OCI-M2 (cell line): Measurements from ENCODE around the gene DGKB.

Experiments
- DNase-seq: peaks from one replicate; lab custom pipeline; 2025; ENCODE audit not compliant: unreplicated experiment; lab: John Stamatoyannopoulos, UW

The DGKB gene

GRCh38 chr7:14825912-14826311, 76.6 kb downstream of the DGKB start:
- DNase-seq: no peak

GRCh38 chr7:14822481-14822854, 80.1 kb downstream of the DGKB start:
- no peak for DNase-seq

GRCh38 chr7:14821757-14822480, 80.6 kb downstream of the DGKB start:
- no peak for DNase-seq

- no peak for DNase-seq
These were observed 83.7 kb downstream of the DGKB start for GRCh38 chr7:14818871-14819270.

GRCh38 chr7:14817829-14818614, 84.5 kb downstream of the DGKB start:
- no peak for DNase-seq

- DNase-seq: no peak
These were observed 95.0 kb downstream of the DGKB start for GRCh38 chr7:14807507-14807906.

- DNase-seq: no peak
These were observed 95.7 kb downstream of the DGKB start for GRCh38 chr7:14806891-14807290.

GRCh38 chr7:14805105-14805719, 97.3 kb downstream of the DGKB start:
- no peak for DNase-seq

GRCh38 chr7:14800664-14801063, 101.9 kb downstream of the DGKB start:
- DNase-seq: no peak

- DNase-seq: no peak
These were observed 109.4 kb downstream of the DGKB start for GRCh38 chr7:14793151-14793550.

- DNase-seq: no peak
These were observed 115.0 kb downstream of the DGKB start for GRCh38 chr7:14787551-14787950.

GRCh38 chr7:14786314-14786895, 116.1 kb downstream of the DGKB start:
- no peak for DNase-seq

GRCh38 chr7:14777806-14778205, 124.7 kb downstream of the DGKB start:
- no peak for DNase-seq

GRCh38 chr7:14776266-14776665, 126.3 kb downstream of the DGKB start:
- DNase-seq: no peak

GRCh38 chr7:14773729-14774271, 128.8 kb downstream of the DGKB start:
- DNase-seq: no peak

GRCh38 chr7:14770614-14771013, 131.9 kb downstream of the DGKB start:
- no peak for DNase-seq

- no peak for DNase-seq
These were observed 133.3 kb downstream of the DGKB start for GRCh38 chr7:14769261-14769660.

- DNase-seq: no peak
These were observed 134.7 kb downstream of the DGKB start for GRCh38 chr7:14767716-14768425.

- no peak for DNase-seq
These were observed 135.8 kb downstream of the DGKB start for GRCh38 chr7:14766747-14767146.

GRCh38 chr7:14765731-14766130, 136.8 kb downstream of the DGKB start:
- no peak for DNase-seq

- no peak for DNase-seq
These were observed 140.0 kb downstream of the DGKB start for GRCh38 chr7:14762561-14762960.
